PC-3 (cell line): ENCODE measurements around the gene TP53TG3E. TPM values are rescaled to one million over a fixed set of nuclear protein-coding genes. Genes with fewer than 3 reads are reported as not detected.
"Not testable (repeated sequence)": the region's sequence is repeated elsewhere in the genome, so short reads cannot be mapped to it uniquely, and the experiment has no call there.

ENCODE experiments used
- ATAC-seq: fragments of 200-7000 bp; cut with Tn5 transposase; 2 replicates; pipeline ENCODE4 v1.9.1; 2020; ENCODE audit warnings: mild to moderate bottlenecking, moderate library complexity
- Bru-seq: library from RNA; stranded (reverse); fragments of 400-500 nt; gene quantifications from one replicate; lab custom pipeline; 2021; lab: Mats Ljungman, UMichigan
- BruChase-seq, 2 experiments: library from RNA; stranded (reverse); fragments of 400-500 nt; gene quantifications; one replicate each; lab custom pipeline; 2021; lab: Mats Ljungman, UMichigan
- BruUV-seq: library from RNA; stranded (reverse); fragments of 400-500 nt; replicated peaks from 2 replicates; lab custom pipeline; 2021; lab: Mats Ljungman, UMichigan
- CTCF ChIA-PET: fragments of 300-600 bp; sonication (Branson Sonifier 250); formaldehyde crosslinking; loops from one replicate; lab custom pipeline; 2022; ENCODE audit warnings: antibody characterized with exemption; lab: Charles Lee
- POLR2A ChIA-PET: fragments of 300-600 bp; sonication (Branson Sonifier 250); formaldehyde crosslinking; loops from one replicate; lab custom pipeline; 2022; ENCODE audit warnings: antibody characterized with exemption; ENCODE audit not compliant: unreplicated experiment; lab: Charles Lee
- DNase-seq: peaks from one replicate; pipeline ENCODE4 v3.0.0-alpha.2; 2015
- H2AFZ ChIP-seq: fragments of 300-600 bp; sonication (generic); 2 replicates; pipeline ENCODE4 v1.6.0; 2016; ENCODE audit warnings: antibody characterized with exemption, low read length
- H3F3A ChIP-seq: fragments of 300-600 bp; sonication (generic); one replicate; pipeline ENCODE4 v1.6.0; 2017; ENCODE audit warnings: antibody characterized with exemption, low read length, control low read depth, mild to moderate bottlenecking; ENCODE audit not compliant: unreplicated experiment
- H3K27ac ChIP-seq: fragments of 300-600 bp; sonication (generic); 2 replicates; pipeline ENCODE4 v1.5.1; 2016; ENCODE audit warnings: mild to moderate bottlenecking, low read length
- H3K27me3 ChIP-seq: fragments of 300-600 bp; sonication (generic); 2 replicates; pipeline ENCODE4 v1.6.1; 2016; ENCODE audit warnings: low read length, mixed read lengths
- H3K36me3 ChIP-seq: fragments of 300-600 bp; sonication (generic); 2 replicates; pipeline ENCODE4 v1.6.1; 2016; ENCODE audit warnings: low read depth, mixed run types, low read length, mixed read lengths
- H3K4me1 ChIP-seq: fragments of 300-600 bp; sonication (generic); 2 replicates; pipeline ENCODE4 v1.5.1; 2016; ENCODE audit warnings: low read length; ENCODE audit not compliant: insufficient read depth
- H3K4me2 ChIP-seq: fragments of 300-600 bp; sonication (generic); 2 replicates; pipeline ENCODE4 v1.6.0; 2016; ENCODE audit warnings: low read length
- H3K4me3 ChIP-seq: fragments of 300-600 bp; sonication (generic); 2 replicates; pipeline ENCODE4 v1.5.1; 2016; ENCODE audit warnings: mild to moderate bottlenecking, low read length, mixed read lengths
- H3K79me2 ChIP-seq: fragments of 300-600 bp; sonication (generic); 2 replicates; pipeline ENCODE4 v1.6.1; 2017; ENCODE audit warnings: low read length, mixed read lengths
- H3K9ac ChIP-seq: fragments of 300-600 bp; sonication (generic); 2 replicates; pipeline ENCODE4 v1.6.0; 2016; ENCODE audit warnings: mild to moderate bottlenecking, low read length
- H3K9me2 ChIP-seq: fragments of 300-600 bp; sonication (generic); replicated peaks from 2 replicates; pipeline ENCODE4 v1.6.1; 2016; ENCODE audit warnings: mixed run types, low read length, mixed read lengths
- H3K9me3 ChIP-seq: fragments of 300-600 bp; sonication (generic); 2 replicates; pipeline ENCODE4 v1.6.1; 2016; ENCODE audit warnings: low read length, mixed read lengths
- H4K20me1 ChIP-seq: fragments of 300-600 bp; sonication (generic); 2 replicates; pipeline ENCODE4 v1.6.1; 2016; ENCODE audit warnings: low read length, mixed read lengths
- intact Hi-C: fragments of 100-400 bp; cut with micrococcal nuclease; formaldehyde crosslinking; loops from 2 replicates; pipeline ENCODE4 v1.9.0; 2023
- long read RNA-seq: library from polyadenylated mRNA; unstranded; transcript quantifications from one replicate; pipeline ENCODE4 v2.0.0, GENCODE V29; 2021; ENCODE audit not compliant: unreplicated experiment
- total RNA-seq: library from RNA; depleted of rRNA; stranded (reverse); fragments of >200 nt; gene quantifications from 2 replicates; pipeline ENCODE4 v1.2.3, GENCODE V29; 2014; rRNA removed

TP53TG3E gene
- not detected in 2 replicates for total RNA-seq
- not detected for Bru-seq, nascent RNA
- BruChase-seq, experiment 1, labeled RNA remaining after a 6-hour chase: not detected
- not detected for BruChase-seq, experiment 2, labeled RNA remaining after a 2-hour chase
- long read RNA-seq: 0 reads

- CTCF ChIA-PET, POLR2A ChIA-PET, ATAC-seq: not testable (repeated sequence)
Measured at GRCh38 chr16:33304006-33304405, at the start of gene TP53TG3E. Gene TP53TG3E, plus strand, starts transcription at chr16:33304306. Its CDS starts 68 bp downstream, at chr16:33304374.

GRCh38 chr16:33336226-33337012, 32.3 kb downstream of the TP53TG3E start:
- H4K20me1 ChIP-seq, H3K4me2 ChIP-seq, CTCF ChIA-PET, H2AFZ ChIP-seq, DNase-seq, H3K36me3 ChIP-seq, H3K9me2 ChIP-seq, H3K9ac ChIP-seq, H3K27ac ChIP-seq, H3K27me3 ChIP-seq, H3K79me2 ChIP-seq, H3K4me3 ChIP-seq, POLR2A ChIA-PET, intact Hi-C loops, H3F3A ChIP-seq, H3K4me1 ChIP-seq, BruUV-seq, ATAC-seq, H3K9me3 ChIP-seq: not testable (repeated sequence)

More at GRCh38 chr16:33304006-33304405, at the start of gene TP53TG3E:
- H3K4me2 ChIP-seq, H3K36me3 ChIP-seq, H2AFZ ChIP-seq, H4K20me1 ChIP-seq, H3K9ac ChIP-seq, H3K4me3 ChIP-seq, H3K9me3 ChIP-seq, intact Hi-C loops, H3F3A ChIP-seq, H3K79me2 ChIP-seq, BruUV-seq, H3K4me1 ChIP-seq, H3K9me2 ChIP-seq, DNase-seq, H3K27me3 ChIP-seq, H3K27ac ChIP-seq: not testable (repeated sequence)

- DNase-seq, H4K20me1 ChIP-seq, H3K9ac ChIP-seq, POLR2A ChIA-PET, H3K9me2 ChIP-seq, H3K36me3 ChIP-seq, H3K4me1 ChIP-seq, H3K27ac ChIP-seq, H3K27me3 ChIP-seq, H2AFZ ChIP-seq, H3K79me2 ChIP-seq, H3K9me3 ChIP-seq, CTCF ChIA-PET, intact Hi-C loops, H3F3A ChIP-seq, BruUV-seq, H3K4me3 ChIP-seq, H3K4me2 ChIP-seq, ATAC-seq: not testable (repeated sequence)
Measured at GRCh38 chr16:33337627-33338542, 33.8 kb downstream of the TP53TG3E start.

GRCh38 chr16:33338543-33338951, 34.4 kb downstream of the TP53TG3E start:
- CTCF ChIA-PET, H3K79me2 ChIP-seq, H2AFZ ChIP-seq, H3K9ac ChIP-seq, ATAC-seq, H3K27ac ChIP-seq, H4K20me1 ChIP-seq, intact Hi-C loops, H3K4me3 ChIP-seq, H3K4me2 ChIP-seq, H3K4me1 ChIP-seq, H3K9me2 ChIP-seq, POLR2A ChIA-PET, H3K27me3 ChIP-seq, DNase-seq, H3F3A ChIP-seq, BruUV-seq, H3K36me3 ChIP-seq, H3K9me3 ChIP-seq: not testable (repeated sequence)

GRCh38 chr16:33339093-33340061, 35.3 kb downstream of the TP53TG3E start:
- CTCF ChIA-PET, intact Hi-C loops: not testable (repeated sequence)

More at GRCh38 chr16:33339093-33340061, 35.3 kb downstream of the TP53TG3E start:
- DNase-seq, H4K20me1 ChIP-seq, H3K9me2 ChIP-seq, H3K79me2 ChIP-seq, H3K9ac ChIP-seq, H3K36me3 ChIP-seq, H3K4me2 ChIP-seq, H3K27me3 ChIP-seq, H3K9me3 ChIP-seq, H3K27ac ChIP-seq, BruUV-seq, ATAC-seq, H3F3A ChIP-seq, H3K4me3 ChIP-seq, POLR2A ChIA-PET, H2AFZ ChIP-seq, H3K4me1 ChIP-seq: not testable (repeated sequence)
